Neural cell (in vitro differentiated cells): ENCODE measurements around the gene COMP.

Experiments used
- CTCF ChIP-seq: fragments of 450-650 bp; IDR thresholded peaks from 2 replicates; pipeline ENCODE4 v1.5.1; 2014; ENCODE audit warnings: antibody characterized with exemption, mild to moderate bottlenecking, moderate library complexity; ENCODE audit not compliant: poor library complexity, severe bottlenecking
- EP300 ChIP-seq: fragments of 450-650 bp; conservative IDR thresholded peaks from 2 replicates; pipeline ENCODE4 v1.6.1; 2014; ENCODE audit warnings: antibody characterized with exemption, mild to moderate bottlenecking, moderate library complexity; ENCODE audit not compliant: poor library complexity, severe bottlenecking
- EZH2 ChIP-seq: fragments of 200-600, 300-800 bp; shearing (Covaris generic), sonication (generic); IDR thresholded peaks from 2 replicates; pipeline ENCODE4 v1.6.1; 2014; ENCODE audit warnings: antibody characterized with exemption, low read length, borderline replicate concordance, mild to moderate bottlenecking; ENCODE audit not compliant: insufficient read depth, poor library complexity, severe bottlenecking
- POLR2AphosphoS5 ChIP-seq: IDR thresholded peaks from 2 replicates; pipeline ENCODE4 v1.6.1; 2012
- RAD21 ChIP-seq: fragments of 450-650 bp; conservative IDR thresholded peaks from 2 replicates; pipeline ENCODE4 v1.6.1; 2014; ENCODE audit warnings: antibody characterized with exemption, mild to moderate bottlenecking, moderate library complexity
- REST ChIP-seq: IDR thresholded peaks from 2 replicates; pipeline ENCODE4 v1.6.1; 2012; ENCODE audit warnings: borderline replicate concordance
- SMC3 ChIP-seq: fragments of 450-650 bp; conservative IDR thresholded peaks from 2 replicates; pipeline ENCODE4 v1.6.1; 2014; ENCODE audit warnings: antibody characterized with exemption, mild to moderate bottlenecking, moderate library complexity; ENCODE audit not compliant: poor library complexity
- TAF1 ChIP-seq: IDR thresholded peaks from 2 replicates; pipeline ENCODE4 v1.6.1; 2012; ENCODE audit warnings: low read depth

- no peak for TF ChIP-seq TAF1
- TF ChIP-seq CTCF: no peak
- TF ChIP-seq EP300: no peak
- TF ChIP-seq RAD21: no peak
- no peak for TF ChIP-seq REST
- TF ChIP-seq POLR2AphosphoS5: no peak
- no peak for TF ChIP-seq EZH2
- no peak for TF ChIP-seq SMC3
Observed at GRCh38 chr19:18751571-18751970, 39.5 kb downstream of the COMP start.
